Measurements from ENCODE around the gene B4GALNT4. TPM values are rescaled to one million over a fixed set of nuclear protein-coding genes. Genes with fewer than 3 reads are reported as not detected.

Gene B4GALNT4
- total and polyA plus RNA-seq, 2 of the 8 experiments (the other 6 are each of a cell fraction or from before 2014, with no cell fraction given) = 40.9 to 76.3 TPM

DNA sequence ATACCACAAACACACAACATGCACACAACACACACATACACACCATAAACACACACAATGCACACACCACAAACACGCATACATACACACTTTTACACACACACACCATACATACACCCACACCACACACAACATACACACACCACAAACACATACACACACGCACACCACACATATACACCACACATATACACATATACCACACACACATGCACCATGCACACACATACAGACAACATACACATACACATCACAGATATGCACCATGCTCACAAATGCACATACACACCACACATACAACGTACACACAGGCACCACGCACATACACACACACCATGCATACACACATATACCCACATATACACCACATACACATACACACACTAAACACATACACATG lies 11.7 kb upstream of the B4GALNT4 start:
- Histone ChIP-seq H4K8ac (ENCODE audit: extremely low read depth, insufficient read depth, low read length) (no peak overlapping the region), H3K27me3 (replicated peaks in 1 of 4; ENCODE audit: control insufficient read depth in 3 of 4, extremely low read depth in 1 of 4, insufficient read depth in 3 of 4, low read length in 3 of 4) (no peaks in the 10 kb centered on the region; a peak in 1 of 7 replicates), H2BK5ac (ENCODE audit: low read depth, low read length) (0 out of 2 replicates have a peak overlapping the region, but pooled peaks have one; percentile 12), H3K56ac (replicated peaks; ENCODE audit: insufficient read length, low read depth, low read length) (peak overlapping the region; percentile 99), H4K20me1 (replicated peaks in 1 of 2; ENCODE audit: control insufficient read depth in 1 of 2, insufficient read depth in 2 of 2, low read length in 2 of 2) (peaks cover 0 to 16% of the 10 kb centered on the region in 2 experiments), H2BK12ac (ENCODE audit: low read depth, low read length) (no peak overlapping the region; the same call in 1 of the 2 replicates), H3K36me3 (ENCODE audit: control insufficient read depth in 2 of 4, insufficient read depth in 4 of 4, low read length in 3 of 4) (peaks cover 0 to 13% (median 0%) of the 10 kb centered on the region in 4 experiments; a peak in 1 of 8 replicates), H2BK20ac (ENCODE audit: low read length) (no peak overlapping the region), H3K18ac (ENCODE audit: extremely low read depth, low read length) (no peak overlapping the region), H3K79me1 (ENCODE audit: low read depth, low read length) (peaks cover 3% of the 10 kb centered on the region; the same call in 1 of the 2 replicates), H2BK15ac (ENCODE audit: low read length) (peak overlapping the region; percentile 33; the same call in 1 of the 2 replicates), H4K91ac (replicated peaks; ENCODE audit: insufficient read length, low read length) (peak overlapping the region; percentile 89), H3K4me1 (replicated peaks in 1 of 4; ENCODE audit: control insufficient read depth in 3 of 4, insufficient read depth in 4 of 4, low read length in 3 of 4) (peaks cover 4 to 8% (median 6%) of the 10 kb centered on the region in 4 experiments), H3K4me3 (ENCODE audit: extremely low read depth in 1 of 4, insufficient read depth in 2 of 4, low read depth in 3 of 4, low read length in 4 of 4) (no peak overlapping the region), H3K9ac (replicated peaks in 1 of 4; ENCODE audit: extremely low read depth in 1 of 4, low read depth in 3 of 4, low read length in 3 of 4) (peak overlapping the region in 1 of 4 experiments; percentile 59; a peak in 2 of 7 replicates), H2AFZ (ENCODE audit: low read length) (no peak overlapping the region), H3K27ac (ENCODE audit: low read depth, low read length) (no peak overlapping the region), H3K23ac (ENCODE audit: insufficient read length) (peak overlapping the region; percentile 56), H2BK120ac (replicated peaks; ENCODE audit: low read depth, low read length) (peak overlapping the region; percentile 43), H3K4ac (replicated peaks; ENCODE audit: insufficient read length, low read depth, low read length) (peak overlapping the region; percentile 89), H3K14ac (ENCODE audit: insufficient read length) (peak overlapping the region; percentile 35), H2AK5ac (ENCODE audit: low read depth, low read length) (peak overlapping the region; percentile 99), H3K79me2 (ENCODE audit: control insufficient read depth in 1 of 2, insufficient read depth in 2 of 2, low read length in 2 of 2) (peaks cover 0 to 6% of the 10 kb centered on the region in 2 experiments; a peak in 1 of 4 replicates), H3K23me2 (ENCODE audit: low read depth, low read length) (peaks cover 20% of the 10 kb centered on the region), H4K5ac (ENCODE audit: insufficient read length, low read depth, low read length) (no peak overlapping the region), H3K9me3 (ENCODE audit: insufficient read depth in 2 of 2, low read depth in 1 of 2, low read length in 1 of 2) (peaks cover 13 to 31% of the 10 kb centered on the region in 2 experiments), H3K4me2 (ENCODE audit: insufficient read depth in 1 of 2, low read depth in 2 of 2, low read length in 2 of 2) (no peak overlapping the region; a peak in 2 of 4 replicates)
- DNase-seq (ENCODE audit: low read depth in 1 of 2, low spot score in 2 of 2) (no peak), FAIRE-seq (no peak)
- ChIA-PET POLR2A (ENCODE audit: partially characterized antibody) (no interaction called here), CTCF (ENCODE audit: partially characterized antibody) (no interaction called here)
- WGBS, 2 experiments (ENCODE audit: extremely low coverage in 1 of 2, insufficient coverage in 1 of 2, insufficient read length in 1 of 2, insufficient replicate concordance in 2 of 2, low coverage in 1 of 2, low lambda C conversion rate in 2 of 2, missing lambda C conversion rate in 1 of 2) = 94 to 100% methylated on average over 2 to 4 of the region's 4 CpGs
- TF ChIP-seq CHD2 (IDR thresholded peaks at IDR 0.05; ENCODE audit: low read length) = no peak
- TF ChIP-seq SUZ12 (IDR thresholded peaks at IDR 0.05; ENCODE audit: low read length) = no peak
- TF ChIP-seq, protein P1, sequence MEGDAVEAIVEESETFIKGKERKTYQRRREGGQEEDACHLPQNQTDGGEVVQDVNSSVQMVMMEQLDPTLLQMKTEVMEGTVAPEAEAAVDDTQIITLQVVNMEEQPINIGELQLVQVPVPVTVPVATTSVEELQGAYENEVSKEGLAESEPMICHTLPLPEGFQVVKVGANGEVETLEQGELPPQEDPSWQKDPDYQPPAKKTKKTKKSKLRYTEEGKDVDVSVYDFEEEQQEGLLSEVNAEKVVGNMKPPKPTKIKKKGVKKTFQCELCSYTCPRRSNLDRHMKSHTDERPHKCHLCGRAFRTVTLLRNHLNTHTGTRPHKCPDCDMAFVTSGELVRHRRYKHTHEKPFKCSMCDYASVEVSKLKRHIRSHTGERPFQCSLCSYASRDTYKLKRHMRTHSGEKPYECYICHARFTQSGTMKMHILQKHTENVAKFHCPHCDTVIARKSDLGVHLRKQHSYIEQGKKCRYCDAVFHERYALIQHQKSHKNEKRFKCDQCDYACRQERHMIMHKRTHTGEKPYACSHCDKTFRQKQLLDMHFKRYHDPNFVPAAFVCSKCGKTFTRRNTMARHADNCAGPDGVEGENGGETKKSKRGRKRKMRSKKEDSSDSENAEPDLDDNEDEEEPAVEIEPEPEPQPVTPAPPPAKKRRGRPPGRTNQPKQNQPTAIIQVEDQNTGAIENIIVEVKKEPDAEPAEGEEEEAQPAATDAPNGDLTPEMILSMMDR (IDR thresholded peaks at IDR 0.05; ENCODE audit: control extremely low read depth in 1 of 3, insufficient read depth in 1 of 3, low read depth in 1 of 3, low read length in 3 of 3) = no peak
- no peak for TF ChIP-seq CTBP2 (IDR thresholded peaks at IDR 0.05; ENCODE audit: borderline replicate concordance, insufficient read depth, insufficient read length, low read length)
- TF ChIP-seq RXRA (IDR thresholded peaks at IDR 0.05; ENCODE audit: insufficient read depth, low read depth, low read length) = no peak
- TF ChIP-seq KDM5A (IDR thresholded peaks at IDR 0.05; ENCODE audit: low read length) = no peak
- TF ChIP-seq GABPA (IDR thresholded peaks at IDR 0.05; ENCODE audit: borderline replicate concordance, insufficient read depth, low read length) = no peak
- TF ChIP-seq, protein P2, sequence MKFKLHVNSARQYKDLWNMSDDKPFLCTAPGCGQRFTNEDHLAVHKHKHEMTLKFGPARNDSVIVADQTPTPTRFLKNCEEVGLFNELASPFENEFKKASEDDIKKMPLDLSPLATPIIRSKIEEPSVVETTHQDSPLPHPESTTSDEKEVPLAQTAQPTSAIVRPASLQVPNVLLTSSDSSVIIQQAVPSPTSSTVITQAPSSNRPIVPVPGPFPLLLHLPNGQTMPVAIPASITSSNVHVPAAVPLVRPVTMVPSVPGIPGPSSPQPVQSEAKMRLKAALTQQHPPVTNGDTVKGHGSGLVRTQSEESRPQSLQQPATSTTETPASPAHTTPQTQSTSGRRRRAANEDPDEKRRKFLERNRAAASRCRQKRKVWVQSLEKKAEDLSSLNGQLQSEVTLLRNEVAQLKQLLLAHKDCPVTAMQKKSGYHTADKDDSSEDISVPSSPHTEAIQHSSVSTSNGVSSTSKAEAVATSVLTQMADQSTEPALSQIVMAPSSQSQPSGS (IDR thresholded peaks at IDR 0.05; ENCODE audit: low read length) = no peak
- TF ChIP-seq SP1 (IDR thresholded peaks at IDR 0.05; ENCODE audit: low read depth, low read length) = no peak

All from H1 (cell line).